Fibroblast of skin of scalp (primary cell): ENCODE results near the gene PLCD3.
A peak's percentile ranks its signal among the peaks of the same experiment; 100 is the strongest.
"Not testable (repeated sequence)": the region's sequence is repeated elsewhere in the genome, so short reads cannot be mapped to it uniquely, and the experiment has no call there.

Experiments
- DNase-seq: peaks from one replicate; pipeline ENCODE4 v3.0.0-alpha.2; 2013

The PLCD3 gene

DNA sequence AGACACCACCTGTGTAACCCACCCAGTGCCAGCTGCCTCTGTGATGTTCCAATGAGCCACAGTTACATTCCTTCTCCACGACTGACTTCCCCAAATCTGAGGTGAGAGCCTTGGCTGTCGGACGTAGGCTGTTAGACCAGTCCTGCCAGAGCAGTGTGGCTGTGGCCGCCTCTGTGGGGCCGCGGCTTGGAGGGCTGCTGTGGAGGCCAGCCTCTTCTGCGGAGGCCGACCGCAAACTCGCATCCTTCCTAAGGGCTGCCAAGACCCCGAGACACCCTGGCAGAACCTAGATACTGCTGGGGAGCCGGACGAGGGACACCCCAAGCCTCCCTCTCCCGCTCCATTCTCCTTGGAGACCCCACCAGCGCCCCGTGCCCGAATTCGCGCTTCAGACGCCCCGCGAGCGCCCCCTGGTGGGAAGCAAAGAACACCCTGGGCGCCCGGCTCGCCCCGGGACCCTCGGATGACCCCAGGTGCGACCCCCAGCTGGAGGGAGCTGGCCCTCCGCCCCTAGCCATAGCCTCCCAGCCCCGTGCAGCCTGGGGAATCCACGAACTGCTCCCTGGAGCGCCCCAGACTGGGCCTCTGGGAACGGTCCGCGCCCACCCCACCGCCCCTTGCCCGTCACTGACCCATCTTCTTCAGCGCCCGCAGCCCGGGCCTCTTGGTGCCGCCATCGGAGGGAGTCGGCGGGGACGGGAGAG, 547 bp downstream of the PLCD3 start:
- peak; percentile 40 for DNase-seq

DNA sequence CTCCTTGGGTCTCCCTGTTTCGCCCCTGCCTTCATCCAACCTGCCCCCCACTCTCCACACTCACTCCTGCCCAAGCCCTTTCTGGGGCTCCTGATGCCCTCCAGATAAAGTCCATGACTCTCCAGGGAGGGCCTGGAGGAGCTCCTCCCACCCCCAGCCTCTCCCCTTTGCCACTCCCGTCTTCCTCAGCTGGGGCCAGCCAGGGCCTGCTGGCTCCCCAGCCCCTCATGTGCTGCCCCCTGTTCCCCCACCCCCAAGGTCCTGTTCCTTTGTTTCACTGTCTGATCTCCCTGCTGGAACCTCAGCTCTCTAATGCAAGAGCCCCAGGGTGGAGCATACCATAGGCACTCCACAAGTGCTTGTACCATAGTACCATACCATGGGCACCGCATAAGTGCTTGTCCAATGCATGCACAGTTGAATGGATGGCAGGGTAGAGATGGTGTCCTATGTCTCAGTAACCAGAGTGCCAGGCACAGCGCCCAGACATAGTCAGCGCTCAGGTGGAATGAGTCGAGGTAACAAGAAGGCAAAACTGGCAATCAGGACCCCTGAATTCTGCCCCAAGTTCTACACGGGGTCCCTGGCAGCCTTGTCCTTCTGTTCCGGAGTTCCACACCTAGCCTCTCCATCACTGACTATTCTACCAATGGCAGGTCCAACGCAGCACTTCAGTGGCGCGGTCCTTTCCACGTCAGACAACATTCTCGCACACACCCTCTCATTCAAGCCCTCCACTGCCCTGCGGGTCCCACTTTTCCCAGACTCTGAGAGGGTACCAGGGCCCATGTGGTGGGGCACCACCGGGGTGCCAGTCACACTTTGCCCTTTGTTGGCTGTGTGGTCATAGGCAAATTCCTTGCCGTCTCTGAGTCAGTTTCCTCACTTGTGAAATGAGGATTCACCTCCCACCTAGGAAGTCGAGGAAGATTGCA, 1.4 kb downstream of the PLCD3 start:
- no peak for DNase-seq

DNA sequence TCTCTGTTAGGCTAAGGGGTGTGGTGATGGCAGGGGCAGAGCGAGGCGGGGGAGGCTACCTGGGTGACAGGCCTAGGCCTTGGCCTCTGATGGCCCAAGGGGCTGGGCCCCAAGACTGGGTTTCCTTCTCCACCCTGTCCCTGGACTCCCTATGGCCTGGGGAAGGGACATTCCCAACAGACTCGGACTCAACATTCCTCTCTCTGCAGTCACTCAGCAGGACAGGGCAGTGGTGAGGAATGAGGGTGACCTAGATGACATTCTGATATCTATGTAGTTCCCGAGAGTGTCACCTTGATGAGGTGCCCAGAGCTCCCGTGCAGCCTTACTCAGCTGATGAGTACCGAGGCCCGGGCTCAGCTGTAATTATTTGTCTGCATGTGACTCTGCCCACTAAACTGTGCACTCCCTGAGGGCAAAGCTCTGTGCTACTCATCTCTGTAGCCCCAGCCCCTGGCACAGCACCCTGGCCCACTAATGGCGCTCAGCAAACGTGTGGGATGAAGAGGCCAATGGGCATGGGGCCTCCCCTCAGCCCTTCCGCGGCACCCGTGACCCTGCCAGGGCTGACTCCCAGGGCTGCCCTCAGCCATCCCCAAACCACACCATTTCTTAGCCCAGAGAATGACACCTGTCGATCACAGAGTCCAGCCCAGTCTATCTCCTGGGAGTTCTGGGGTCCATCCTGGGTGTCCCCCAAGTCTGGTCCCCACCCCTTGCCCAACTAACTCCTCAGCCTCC, 2.2 kb downstream of the PLCD3 start:
- no peak for DNase-seq

DNA sequence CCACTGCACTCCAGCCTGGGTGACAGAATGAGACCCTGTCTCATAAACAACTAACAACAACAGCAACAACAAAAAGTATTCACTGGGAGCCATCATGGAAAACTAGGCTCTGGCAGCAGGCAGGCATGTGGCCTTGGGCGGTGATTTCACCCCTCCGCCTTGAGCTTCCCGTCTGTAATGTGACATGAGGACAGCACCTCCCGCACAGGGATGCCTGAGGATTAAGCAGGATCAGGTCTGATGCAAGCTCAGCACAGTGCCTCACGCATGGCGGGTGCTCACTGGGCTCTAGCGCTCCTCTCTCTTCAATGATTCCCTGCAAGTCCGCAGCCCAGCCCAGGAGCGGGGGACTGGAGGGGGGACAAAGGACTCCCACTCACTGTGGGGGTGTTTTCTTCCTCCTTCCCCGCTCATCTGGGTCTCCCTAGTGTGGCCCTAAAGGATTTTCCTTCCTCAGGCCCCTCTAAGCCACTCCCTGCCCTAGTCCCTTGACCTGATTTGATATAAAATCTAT, 2.8 kb downstream of the PLCD3 start:
- peak; percentile 53 for DNase-seq

DNA sequence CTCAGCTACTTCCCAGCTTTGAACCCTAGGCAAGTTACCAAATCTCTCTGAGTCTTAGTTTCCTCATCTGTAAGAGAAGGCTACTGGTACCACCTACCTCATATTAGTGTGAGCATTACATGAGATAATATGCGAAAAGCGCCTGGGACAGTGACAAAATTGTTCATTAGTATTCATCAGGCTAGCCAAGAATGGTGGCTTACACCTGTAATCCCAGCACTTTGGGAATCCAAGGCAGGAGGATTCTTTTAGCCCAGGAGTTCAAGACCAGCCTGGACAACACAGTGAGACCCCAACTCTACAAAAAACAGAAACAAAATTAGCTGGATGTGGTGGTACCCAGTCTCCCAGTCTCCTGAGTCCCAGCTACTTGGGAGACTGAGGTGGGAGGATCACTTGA, 3.3 kb downstream of the PLCD3 start:
- no peak for DNase-seq

DNA sequence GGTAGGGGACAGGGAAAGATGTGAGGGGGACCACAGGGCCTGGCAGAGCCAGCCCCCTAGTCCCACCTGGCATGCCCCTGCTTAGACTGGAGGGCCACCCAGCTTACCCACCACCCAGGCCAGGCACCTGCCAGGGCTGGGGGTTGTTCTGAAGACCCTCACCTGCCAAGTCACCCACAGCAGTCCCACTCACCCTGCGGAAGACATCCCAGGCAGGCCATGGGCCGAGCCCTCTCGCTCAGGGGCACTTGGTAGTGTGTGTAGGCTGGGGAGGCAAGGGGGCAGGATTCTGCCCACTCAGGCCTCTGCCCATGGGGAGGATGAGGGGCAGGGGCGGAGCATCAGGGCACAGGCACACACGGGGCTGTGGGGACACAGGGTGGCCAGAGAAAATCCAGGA, 4.0 kb downstream of the PLCD3 start:
- DNase-seq, result no peak

DNA sequence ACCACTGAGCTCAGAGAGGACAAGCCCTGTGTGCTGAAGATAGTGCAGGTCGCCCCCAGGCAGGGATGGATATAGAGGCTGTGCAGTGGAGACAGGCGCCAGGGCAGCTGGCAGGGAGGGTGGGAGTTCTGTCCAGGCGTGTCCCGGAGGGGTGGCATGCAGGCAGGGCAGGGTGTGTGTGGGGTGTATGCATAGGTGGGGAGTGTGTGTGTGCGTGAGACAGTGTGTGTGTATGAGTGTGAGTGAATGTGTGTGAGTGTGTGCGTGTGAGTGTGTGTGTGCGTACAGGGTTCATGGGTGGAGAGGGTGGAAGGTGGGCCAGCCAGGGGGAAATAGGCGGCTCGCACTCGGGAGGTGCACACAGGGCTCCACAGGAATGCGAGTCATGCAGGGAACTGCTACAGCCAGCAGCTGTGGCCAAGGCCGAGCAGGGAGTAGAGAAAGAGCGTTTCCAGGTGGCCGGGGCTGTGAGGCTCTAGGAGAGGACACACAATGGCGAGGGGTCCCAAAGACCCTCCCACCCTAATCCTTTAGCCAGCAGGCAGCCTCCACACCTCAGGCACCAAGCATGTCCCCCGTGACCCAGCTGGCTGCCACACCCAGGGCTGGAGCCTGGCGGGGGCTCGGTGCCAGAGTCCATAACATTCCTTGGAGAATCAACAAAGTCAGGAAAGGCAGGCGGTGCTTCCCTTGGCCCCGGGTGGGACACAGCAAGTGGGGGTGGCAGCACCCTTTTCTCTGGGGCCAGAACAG, 4.6 kb downstream of the PLCD3 start:
- peak; percentile 41 for DNase-seq

DNA sequence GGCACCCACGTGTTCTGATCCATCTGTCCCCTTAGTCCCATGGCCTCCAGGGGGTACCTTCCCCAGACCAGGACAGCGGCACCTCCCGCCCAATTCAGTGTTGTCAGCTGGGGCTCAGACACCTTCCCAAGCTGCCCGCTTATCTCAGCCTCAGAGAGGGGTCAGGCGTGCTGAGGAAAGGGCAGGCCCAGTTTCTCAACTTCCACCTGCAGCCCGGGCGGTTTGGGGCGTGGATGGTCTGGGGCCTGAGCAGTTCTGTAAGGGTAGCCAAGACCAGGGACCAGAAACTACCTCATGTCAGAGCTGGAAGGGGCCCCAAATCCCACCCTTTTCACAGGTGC, 5.1 kb downstream of the PLCD3 start:
- DNase-seq, result no peak

DNA sequence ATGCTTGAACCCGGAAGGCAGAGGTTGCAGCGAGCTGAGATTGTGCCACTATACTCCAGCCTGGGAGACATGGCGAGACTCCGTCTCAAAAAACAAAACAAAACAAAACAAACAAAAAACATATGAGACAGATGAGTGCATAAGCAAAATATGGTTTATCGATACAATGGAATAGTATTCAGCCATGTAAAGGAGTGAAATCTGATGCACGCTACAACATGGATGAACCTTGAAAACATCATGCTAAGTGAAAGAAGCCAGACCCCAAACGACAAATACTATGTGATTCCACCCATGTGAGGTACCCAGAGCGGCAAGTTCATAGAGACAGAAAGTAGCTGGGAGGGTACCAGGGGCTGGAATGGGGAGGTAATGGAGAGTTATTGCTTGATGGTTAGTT, 6.8 kb downstream of the PLCD3 start:
- no peak for DNase-seq

DNA sequence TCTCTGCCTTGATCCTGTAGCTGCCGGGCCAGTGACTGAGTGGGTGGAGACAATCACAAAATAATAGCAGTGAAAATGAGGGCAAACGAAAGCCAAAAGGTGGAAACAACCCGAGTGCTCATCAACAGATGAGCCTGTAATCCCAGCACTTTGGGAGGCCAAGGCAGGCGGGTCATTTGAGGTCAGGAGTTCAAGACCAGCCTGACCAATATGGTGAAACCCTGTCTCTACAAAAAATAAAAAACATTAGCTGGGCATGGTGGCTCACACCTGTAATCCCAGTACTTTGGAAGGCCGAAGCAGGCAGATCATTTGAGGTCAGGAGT, 7.6 kb downstream of the PLCD3 start:
- not testable (repeated sequence) for DNase-seq

DNA sequence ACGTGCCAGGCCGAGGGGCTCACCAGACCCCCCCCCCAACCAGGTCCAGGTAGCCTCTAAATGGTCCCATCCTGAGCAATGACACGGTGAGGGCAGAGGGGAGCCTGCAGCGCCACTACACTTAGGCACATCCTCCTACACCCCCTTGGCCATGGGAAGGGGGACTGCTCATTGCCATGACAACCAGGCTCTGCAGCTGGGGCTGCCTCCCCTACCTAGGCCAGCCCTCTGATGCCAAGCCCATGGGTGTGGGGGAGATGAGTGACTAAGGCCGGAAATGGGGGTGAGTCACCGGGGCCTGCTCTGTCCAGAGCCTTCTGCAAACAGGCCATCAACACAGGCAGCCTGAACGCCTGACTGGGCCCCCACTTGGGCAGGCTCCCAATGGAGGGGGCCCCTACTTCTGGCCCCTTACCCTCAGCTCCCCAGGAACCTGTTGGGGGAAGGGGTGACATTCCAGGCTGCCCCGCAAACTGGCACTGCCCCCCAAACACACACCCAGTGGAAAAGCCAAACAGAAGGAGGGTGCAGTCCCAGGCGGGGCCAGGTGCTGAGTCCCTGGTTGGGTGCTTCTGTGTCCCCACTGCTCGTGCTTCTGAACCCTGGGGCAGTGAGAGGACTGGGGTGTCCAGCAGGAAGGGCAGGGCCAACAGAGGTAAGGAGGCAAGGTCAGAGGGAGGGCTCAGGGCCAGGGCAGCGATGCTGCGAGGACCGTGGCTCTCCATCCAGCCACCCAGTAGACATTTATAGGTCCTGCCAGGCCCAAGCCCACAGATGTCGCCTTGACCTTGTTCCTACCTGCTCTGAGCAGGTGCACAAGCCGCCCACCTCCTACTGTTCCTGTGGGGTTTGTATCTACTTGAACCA, 8.2 kb downstream of the PLCD3 start:
- peak; percentile 85 for DNase-seq

DNA sequence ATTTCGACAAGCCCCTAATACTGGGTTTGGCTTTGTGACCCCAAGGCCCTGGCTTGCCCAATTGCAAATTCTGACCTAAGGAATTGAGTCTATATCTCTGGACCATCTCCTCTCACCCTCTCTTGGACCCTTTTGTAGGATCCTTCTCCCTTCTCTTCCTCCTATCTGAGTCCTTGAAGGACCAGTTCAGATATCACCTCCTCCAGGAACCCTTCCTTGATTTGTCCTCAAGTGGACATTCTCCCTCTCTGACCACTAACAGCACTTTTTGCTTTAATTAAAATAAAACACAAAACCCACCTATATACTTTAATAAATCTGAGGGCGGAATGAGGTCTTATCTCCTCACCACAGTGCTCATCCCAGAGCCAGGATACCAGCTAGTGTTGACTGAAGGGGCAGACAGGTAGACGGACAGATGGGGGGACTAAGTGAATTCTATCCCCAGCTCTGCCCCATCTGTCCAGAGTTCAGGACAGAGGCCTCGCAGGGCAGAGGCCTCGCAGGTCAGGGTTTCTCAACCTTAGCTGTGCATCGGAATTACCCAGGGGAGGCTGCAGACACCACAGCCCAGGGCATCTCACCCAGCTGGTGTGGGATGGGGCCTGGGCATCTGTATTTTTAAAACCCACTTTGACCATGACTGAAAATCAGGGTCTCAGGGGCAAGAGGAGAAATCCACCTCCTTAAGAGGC, 9.1 kb downstream of the PLCD3 start:
- DNase-seq, result no peak

DNA sequence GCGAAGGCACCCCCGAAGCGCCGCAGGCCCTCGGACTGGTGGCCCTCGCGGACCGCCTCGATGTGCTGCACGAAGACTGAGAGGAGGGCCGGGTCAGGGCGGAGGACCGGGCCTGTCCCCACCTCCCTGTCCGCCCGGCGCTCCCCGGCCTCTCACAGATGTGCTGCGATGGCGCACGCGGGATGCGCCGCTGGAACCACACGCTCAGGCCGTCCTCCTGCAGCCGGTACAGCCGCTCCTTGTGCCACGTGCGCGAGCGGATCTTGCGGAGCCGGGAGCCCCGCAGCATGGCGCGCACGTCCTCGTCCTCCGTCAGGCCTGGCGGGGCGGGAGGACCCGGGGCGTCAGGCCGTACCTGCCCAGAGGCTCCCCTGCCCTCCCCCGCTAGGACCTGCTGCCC, 11.3 kb downstream of the PLCD3 start:
- no peak for DNase-seq

DNA sequence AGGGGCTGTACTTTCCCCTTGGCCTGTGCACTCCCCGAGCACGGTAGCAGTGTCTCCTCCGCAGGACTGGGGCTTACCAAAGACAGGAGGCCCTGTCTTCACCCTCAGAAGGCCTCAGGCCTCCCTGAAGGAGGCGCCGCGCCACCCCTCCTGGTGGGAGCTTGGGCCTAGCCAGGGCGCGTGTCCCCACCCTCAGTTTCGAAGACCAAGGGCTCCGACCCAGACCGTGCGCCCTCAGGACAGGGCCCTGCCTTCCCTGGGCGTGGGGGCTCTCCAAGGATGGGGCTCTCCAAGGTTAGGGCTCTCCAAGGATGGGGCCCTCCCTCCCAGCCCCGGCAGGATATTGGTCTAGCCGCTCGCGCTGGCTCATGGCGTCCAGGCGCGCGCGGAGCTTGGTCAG, 11.8 kb downstream of the PLCD3 start:
- no peak for DNase-seq

DNA sequence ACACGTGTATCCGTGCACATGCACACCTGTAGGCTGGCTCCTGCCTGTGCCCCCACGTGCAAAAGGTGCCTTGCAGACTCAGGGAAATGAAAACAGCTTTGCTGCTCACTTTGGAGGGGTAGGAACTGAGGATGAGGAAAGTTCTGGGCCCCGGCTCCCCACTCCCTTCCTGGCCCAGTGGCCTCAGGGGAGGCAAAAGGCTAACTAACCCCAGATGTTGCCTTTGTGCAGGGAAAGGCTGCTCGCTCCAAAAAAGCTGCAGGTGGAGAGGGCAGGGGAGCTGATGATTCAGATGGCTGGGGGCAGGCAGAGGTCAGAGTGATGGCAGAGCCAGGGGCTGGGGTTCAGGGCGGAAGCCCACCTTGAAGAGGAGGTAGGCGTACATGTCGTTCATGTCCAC, 12.4 kb downstream of the PLCD3 start:
- DNase-seq, result no peak

DNA sequence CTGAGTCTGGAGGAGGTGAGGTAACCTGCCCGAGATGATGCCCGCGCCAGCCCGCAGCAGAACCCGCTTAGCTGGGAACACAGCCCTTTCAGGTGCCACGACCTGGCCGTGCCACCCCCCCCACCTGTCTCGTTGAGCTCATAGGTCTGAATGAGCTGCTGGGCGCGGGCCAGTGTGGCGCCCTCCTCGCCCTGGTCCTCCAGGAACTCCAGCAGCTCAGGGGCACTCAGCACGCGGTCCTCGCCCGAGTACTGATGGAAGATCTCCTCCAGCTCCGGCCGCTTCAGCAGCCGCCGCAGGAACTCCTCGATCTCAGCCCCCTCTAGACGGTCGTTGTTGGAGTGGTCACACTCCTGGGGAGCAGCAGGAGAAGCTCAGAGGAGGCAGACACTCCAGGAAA, 13.6 kb downstream of the PLCD3 start:
- DNase-seq, result no peak

DNA sequence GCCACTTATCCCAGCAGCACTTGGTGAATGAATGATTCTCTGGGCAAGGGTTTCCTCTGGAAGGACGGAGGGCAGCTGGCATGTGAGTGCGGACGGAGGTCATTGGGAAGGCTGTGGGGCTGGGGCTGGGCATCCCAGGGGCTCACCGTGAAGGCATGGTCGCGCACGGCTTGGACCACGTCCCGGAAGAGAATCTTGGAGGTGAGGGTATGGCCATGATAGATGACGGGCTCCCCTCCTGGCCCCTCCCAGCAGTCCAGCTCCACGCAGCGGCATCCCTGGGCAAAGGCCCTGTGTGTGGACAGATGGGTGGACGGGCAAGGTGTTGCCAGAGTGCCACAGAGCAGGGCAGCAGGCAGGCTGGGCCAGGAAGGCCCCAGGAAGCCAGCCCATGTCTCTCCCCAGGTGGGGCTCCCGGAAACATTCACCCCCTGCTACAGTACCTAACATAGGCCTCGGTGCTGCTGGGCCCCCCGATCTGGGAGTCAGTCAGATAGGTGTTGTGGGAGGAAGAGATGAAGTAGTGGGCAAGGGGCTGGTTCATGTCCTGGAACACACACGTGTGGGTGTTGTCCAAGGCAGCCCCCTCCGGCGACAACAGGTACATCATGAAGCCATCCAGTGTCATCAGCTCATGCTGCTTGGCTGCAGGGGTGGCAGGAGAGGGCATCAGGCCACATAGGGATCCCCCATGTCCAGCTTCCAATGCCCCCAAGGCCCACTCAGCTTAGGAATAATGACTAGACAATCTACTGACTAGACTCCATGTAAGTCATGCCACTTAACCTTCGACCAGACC, 14.3 kb downstream of the PLCD3 start:
- DNase-seq, result no peak

DNA sequence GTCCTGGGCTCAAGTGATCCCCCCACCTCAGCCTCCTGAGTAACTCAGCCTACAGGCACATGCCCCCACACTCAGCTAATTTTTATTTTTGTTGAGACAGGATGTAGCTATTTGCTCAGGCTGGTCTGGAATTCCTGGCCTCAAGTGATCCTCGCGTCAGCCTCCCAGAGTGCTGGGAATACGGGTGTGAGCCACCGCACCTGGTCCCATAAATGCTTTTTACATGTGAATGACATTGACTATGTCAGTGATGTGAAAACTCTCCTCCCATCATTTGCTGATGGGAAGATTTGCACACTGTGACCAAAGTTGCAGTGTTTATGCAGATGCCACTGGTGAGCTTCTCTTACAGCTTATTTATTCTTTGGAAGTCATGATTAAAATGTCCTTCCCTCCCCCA, 15.0 kb downstream of the PLCD3 start:
- DNase-seq, result no peak

DNA sequence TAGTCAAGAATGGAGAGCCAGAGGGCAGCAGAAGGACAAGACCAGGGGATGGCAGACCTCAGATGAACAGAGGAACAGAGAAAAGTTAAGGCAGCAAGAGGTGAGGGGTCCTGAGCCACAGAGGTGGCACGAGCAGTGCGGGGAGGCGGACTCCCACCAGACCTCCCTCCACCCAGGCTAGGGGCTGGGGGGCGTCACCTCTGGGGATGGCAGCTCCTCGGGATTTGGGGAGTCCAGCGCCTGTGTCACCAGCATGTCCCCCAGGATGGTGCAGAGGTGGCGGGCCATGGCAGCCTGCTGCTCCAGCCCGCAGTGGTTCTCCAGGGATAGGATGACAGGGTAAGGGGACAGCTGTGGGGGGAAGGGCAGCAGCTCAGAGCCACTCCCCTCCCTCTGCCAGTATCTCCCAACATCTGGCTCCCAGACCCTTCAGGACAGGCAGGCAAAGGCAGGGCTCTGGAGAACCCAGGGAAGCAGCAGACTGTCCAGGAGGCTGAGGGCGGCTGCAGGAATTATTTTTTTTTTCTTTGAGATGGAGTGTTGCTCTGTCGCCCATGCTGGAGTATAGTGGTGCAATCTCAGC, 15.8 kb downstream of the PLCD3 start:
- DNase-seq, result no peak

DNA sequence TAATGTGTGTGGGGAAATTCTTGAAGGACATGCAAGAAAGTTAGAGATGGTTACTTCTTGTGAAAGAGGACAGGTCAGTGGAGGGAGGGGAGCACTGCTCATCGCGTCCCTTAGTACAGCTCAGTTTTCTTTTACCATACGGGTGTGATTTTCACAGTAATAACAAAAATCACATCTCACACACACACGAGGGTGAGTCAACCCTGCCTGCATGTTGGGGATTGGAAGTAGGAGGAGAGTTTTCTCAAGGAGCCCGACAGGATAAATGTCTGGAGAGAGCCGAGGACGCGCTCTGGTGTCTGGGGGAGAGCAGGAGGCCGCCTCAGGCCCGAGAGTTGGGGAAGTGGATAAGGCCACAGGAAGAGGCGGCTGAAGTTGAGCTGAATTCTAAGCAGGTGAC, 16.4 kb downstream of the PLCD3 start:
- DNase-seq, result peak; percentile 58
